ENCODE data around the gene PFDN2.

GRCh38 chr1:161153682-161154337, 36.0 kb upstream of the PFDN2 start, which contains the start of gene UFC1:
- TF ChIP-seq POLR2AphosphoS5 (IDR thresholded peaks at IDR 0.05; ENCODE audit: low read length) (peak; percentile 98), SUZ12 (IDR thresholded peaks at IDR 0.05; ENCODE audit: unreplicated experiment) (no peak), ZNF622 (IDR thresholded peaks at IDR 0.05) (no peak), MAX (IDR thresholded peaks at IDR 0.05; ENCODE audit: low read depth, low read length) (0 out of 2 replicates have a peak, but pooled peaks have one; percentile 65), EZH2 (IDR thresholded peaks at IDR 0.05; ENCODE audit: borderline replicate concordance, control insufficient read depth, low read depth, low read length) (no peak), CTCF (IDR thresholded peaks at IDR 0.05 in 2 of 3, conservative IDR thresholded peaks at IDR 0.05 in 1 of 3; ENCODE audit: control insufficient read depth in 2 of 3, extremely low read depth in 1 of 3, insufficient read depth in 1 of 3, low read depth in 3 of 3, low read length in 3 of 3) (no peak)
